Measurements from ENCODE around the gene DRGX. TPM values are rescaled to one million over a fixed set of nuclear protein-coding genes. Genes with fewer than 3 reads are reported as not detected.

The DRGX gene
- total RNA-seq, 1 donor from 2014 or later: not detected

- no peak for DNase-seq (ENCODE audit: low spot score in 2 of 2)
- Histone ChIP-seq H3K4me3 (no peak overlapping the region), H3K36me3 (no peaks in the 10 kb centered on the region), H3K9me3 (no peaks in the 10 kb centered on the region), H3K27me3 (peaks cover 33% of the 10 kb centered on the region), H3K27ac (no peak overlapping the region), H3K4me1 (peaks cover 0 to 3% of the 10 kb centered on the region in 2 donors)
- TF ChIP-seq, protein P1, sequence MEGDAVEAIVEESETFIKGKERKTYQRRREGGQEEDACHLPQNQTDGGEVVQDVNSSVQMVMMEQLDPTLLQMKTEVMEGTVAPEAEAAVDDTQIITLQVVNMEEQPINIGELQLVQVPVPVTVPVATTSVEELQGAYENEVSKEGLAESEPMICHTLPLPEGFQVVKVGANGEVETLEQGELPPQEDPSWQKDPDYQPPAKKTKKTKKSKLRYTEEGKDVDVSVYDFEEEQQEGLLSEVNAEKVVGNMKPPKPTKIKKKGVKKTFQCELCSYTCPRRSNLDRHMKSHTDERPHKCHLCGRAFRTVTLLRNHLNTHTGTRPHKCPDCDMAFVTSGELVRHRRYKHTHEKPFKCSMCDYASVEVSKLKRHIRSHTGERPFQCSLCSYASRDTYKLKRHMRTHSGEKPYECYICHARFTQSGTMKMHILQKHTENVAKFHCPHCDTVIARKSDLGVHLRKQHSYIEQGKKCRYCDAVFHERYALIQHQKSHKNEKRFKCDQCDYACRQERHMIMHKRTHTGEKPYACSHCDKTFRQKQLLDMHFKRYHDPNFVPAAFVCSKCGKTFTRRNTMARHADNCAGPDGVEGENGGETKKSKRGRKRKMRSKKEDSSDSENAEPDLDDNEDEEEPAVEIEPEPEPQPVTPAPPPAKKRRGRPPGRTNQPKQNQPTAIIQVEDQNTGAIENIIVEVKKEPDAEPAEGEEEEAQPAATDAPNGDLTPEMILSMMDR (IDR thresholded peaks at IDR 0.05): no peak
- intact Hi-C loops (cut with DNase I): no loop called here
Measured at GRCh38 chr10:49393301-49393700, 2.6 kb downstream of the DRGX start.

DNA sequence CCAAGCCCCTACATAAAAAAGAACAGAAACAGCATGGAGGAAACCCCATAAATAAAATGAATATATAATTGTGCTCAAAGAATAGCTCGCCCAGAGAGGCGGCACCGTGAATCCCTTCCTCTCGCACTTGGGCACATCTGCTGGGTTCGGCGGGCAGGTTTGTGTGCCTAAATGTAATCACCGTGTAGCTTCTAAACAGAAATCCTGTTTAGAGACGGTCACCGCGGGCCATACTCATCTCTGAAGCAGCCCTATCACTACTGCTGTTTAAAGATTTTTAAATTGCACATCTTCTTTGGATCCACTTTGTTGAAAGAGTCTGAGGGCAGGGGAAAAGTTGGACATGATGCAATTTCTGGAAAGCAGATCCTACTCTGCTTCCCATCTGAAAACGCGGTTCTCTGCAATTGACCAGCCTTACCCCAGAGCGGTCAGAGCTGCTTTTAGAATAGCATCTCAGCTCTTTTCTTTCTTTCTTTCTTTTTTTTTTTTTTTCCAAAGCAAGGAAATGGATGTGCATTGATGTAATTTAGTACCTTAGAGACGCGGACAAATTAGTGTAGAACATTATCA is 6.4 kb downstream of the DRGX start:
- Histone ChIP-seq H3K9me3 (no peaks in the 10 kb centered on the region), H3K27me3 (no peaks in the 10 kb centered on the region), H3K27ac (no peak overlapping the region), H3K4me1 (no peaks in the 10 kb centered on the region), H3K36me3 (no peaks in the 10 kb centered on the region), H3K4me3 (no peak overlapping the region)
- no peak for DNase-seq (ENCODE audit: low spot score in 2 of 2)
- intact Hi-C loops (cut with DNase I): no loop called here
- TF ChIP-seq, protein P1 (IDR thresholded peaks at IDR 0.05): no peak

GRCh38 chr10:49388161-49388560 is 7.7 kb downstream of the DRGX start:
- H3K4me3 ChIP-seq: no peak overlapping the region
- DNase-seq (ENCODE audit: low spot score in 2 of 2): no peak
- no peaks in the 10 kb centered on the region for H3K27me3 ChIP-seq
- H3K4me1 ChIP-seq: no peaks in the 10 kb centered on the region
- intact Hi-C loops (cut with DNase I): no loop called here
- no peaks in the 10 kb centered on the region for H3K36me3 ChIP-seq
- no peaks in the 10 kb centered on the region for H3K9me3 ChIP-seq
- TF ChIP-seq, protein P1 (IDR thresholded peaks at IDR 0.05): no peak
- no peak overlapping the region for H3K27ac ChIP-seq

DNA sequence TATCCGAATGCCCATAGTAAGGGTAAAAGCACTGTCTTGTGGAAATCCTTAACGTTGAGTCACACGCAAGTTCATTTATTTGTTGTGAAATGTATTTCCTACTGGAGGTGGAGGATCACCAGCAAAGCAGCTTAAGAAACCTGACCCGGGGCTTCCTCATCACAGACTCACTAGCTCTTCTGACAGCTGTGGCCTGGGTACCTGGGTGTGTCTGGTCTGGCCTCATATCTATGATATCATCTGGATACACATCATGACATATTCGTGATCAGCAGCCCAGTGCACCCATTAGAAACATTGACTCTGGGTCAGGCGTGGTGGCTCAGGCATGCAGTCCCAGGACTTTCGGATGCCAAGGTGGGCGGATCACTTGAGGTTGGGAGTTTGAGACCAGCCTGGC is 8.8 kb downstream of the DRGX start:
- Histone ChIP-seq H3K4me1 (no peaks in the 10 kb centered on the region), H3K9me3 (no peaks in the 10 kb centered on the region), H3K4me3 (no peak overlapping the region), H3K36me3 (no peaks in the 10 kb centered on the region), H3K27me3 (no peaks in the 10 kb centered on the region), H3K27ac (no peak overlapping the region)
- intact Hi-C loops (cut with DNase I): no loop called here
- TF ChIP-seq, protein P1 (IDR thresholded peaks at IDR 0.05): no peak
- DNase-seq (ENCODE audit: low spot score in 2 of 2): no peak

- no peaks in the 10 kb centered on the region for H3K4me1 ChIP-seq
- H3K27me3 ChIP-seq: no peaks in the 10 kb centered on the region
- H3K27ac ChIP-seq: no peak overlapping the region
- TF ChIP-seq, protein P1 (IDR thresholded peaks at IDR 0.05): no peak
- no peak for DNase-seq (ENCODE audit: low spot score in 2 of 2)
- H3K36me3 ChIP-seq: no peaks in the 10 kb centered on the region
- no peak overlapping the region for H3K4me3 ChIP-seq
- no peaks in the 10 kb centered on the region for H3K9me3 ChIP-seq
- intact Hi-C loops (cut with DNase I): no loop called here
Measured at GRCh38 chr10:49385939-49386922, 9.7 kb downstream of the DRGX start.

All from ascending aorta (tissue), 2 donors.